Heart right ventricle (tissue), 16 donors: Measurements from ENCODE around the gene ANKH. TPM values are rescaled to one million over a fixed set of nuclear protein-coding genes. Genes with fewer than 3 reads are reported as not detected.

Experiments
- ATAC-seq, 8 donors: fragments of 200-7000 bp; cut with Tn5 transposase; one replicate each; pipeline ENCODE4 v1.9.1; 2020; ENCODE audit warnings: mild to moderate bottlenecking in 8 of 8, moderate library complexity in 8 of 8, moderate number of reproducible peaks in 1 of 8
- DNase-seq, 2 donors: peaks; one replicate each; pipeline ENCODE4 v3.0.0-alpha.2; 2020
- H3K27ac ChIP-seq, 10 donors: fragments of 200-600 bp; sonication (generic) in 2 of 10; one replicate each; pipeline versions ENCODE4 v1.5.0 to v1.8.0; 2020 to 2022; ENCODE audit warnings: mild to moderate bottlenecking in 3 of 10
- H3K27me3 ChIP-seq, 7 donors: fragments of 200-600 bp; one replicate each; pipeline ENCODE4 v1.8.0; 2021 to 2022; ENCODE audit warnings: mild to moderate bottlenecking in 2 of 7
- H3K36me3 ChIP-seq, 9 donors: fragments of 200-600 bp; sonication (generic) in 1 of 9; one replicate each; pipeline versions ENCODE4 v1.5.0 to v1.8.0; 2020 to 2022; ENCODE audit warnings: mild to moderate bottlenecking in 2 of 9
- H3K4me1 ChIP-seq, 9 donors: fragments of 200-600 bp; sonication (generic) in 1 of 9; one replicate each; pipeline versions ENCODE4 v1.5.0 to v1.8.0; 2020 to 2022; ENCODE audit warnings: mild to moderate bottlenecking in 4 of 9
- H3K4me3 ChIP-seq, 10 donors: fragments of 200-600 bp; sonication (generic) in 2 of 10; one replicate each; pipeline versions ENCODE4 v1.5.0 to v1.8.0; 2020 to 2022; ENCODE audit warnings: mild to moderate bottlenecking in 7 of 10, moderate library complexity in 2 of 10
- H3K9me3 ChIP-seq, 11 donors: fragments of 200-600 bp in 10 of 11; sonication (generic) in 2 of 11; one replicate each; pipeline versions ENCODE4 v1.5.0 to v1.8.0; 2013 to 2022; ENCODE audit warnings: mild to moderate bottlenecking in 2 of 11, control low read depth in 1 of 11, moderate library complexity in 1 of 11
- CTCF ChIP-seq, 9 donors: fragments of 200-600 bp; sonication (generic) in 2 of 9; IDR thresholded peaks; one replicate each; pipeline versions ENCODE4 v1.5.0 to v1.8.0; 2021 to 2022; ENCODE audit warnings: antibody characterized with exemption in 9 of 9, mild to moderate bottlenecking in 5 of 9, moderate library complexity in 1 of 9
- WGBS, 2 donors: extraction: QIAGEN DNeasy Blood & Tissue Kit; methylation state at CpG; one replicate each; pipeline ENCODE4 v1.1.7; 2013; ENCODE audit warnings: inconsistent platforms in 1 of 2; 5-methylcytosine and 5-hydroxymethylcytosine counted together
- intact Hi-C, 10 donors: fragments of 100-400 bp; cut with DNase I; formaldehyde crosslinking; loops; one replicate each; pipeline versions ENCODE4 v1.11.1 to v1.14.2; 2022
- polyA plus RNA-seq, 2 donors: library from polyadenylated mRNA; stranded (reverse); fragments of 200-250 nt; gene quantifications; one replicate each; pipeline ENCODE4 v1.2.3, GENCODE V29; 2013
- total RNA-seq, 10 donors: library from RNA; stranded (reverse); fragmentation: NEBNext Ultra II Directional in 3 of 10; extraction: Animal tissue kit (Norgen Biotek cat#: 25700) in 3 of 10; gene quantifications; one replicate each; pipeline versions ENCODE4 v1.2.1 to v1.2.4, GENCODE V29; 2021 to 2023
- donor health status: Arrhythmogenic right ventricular cardiomyopathy.
- donor health status: ischemic (EF 13 %, LVEDD 7.1; RV severe dilation, severe dysfunction).
- donor health status: healthy with polysubstance abuse.
- donor health status: DM: no; HTN: yes; CAD: no.
- donor health status: DM: no; HTN: no; CAD: no.
- donor health status: ischemic (EF 25% LVEDD 6.9; RV normal size, moderate dysfunction).
- donor health status: ischemic (EF 25% LVEDD 5.7; RV mildly dilated, moderate dysfunction).
- donor health status: healthy.
- donor health status: DM: yes; HTN: yes; CAD: no.
- donor health status: Ischemic cardiomyopathy.
- donor health status: ischemic (EF 35%, LVEDD 5.7; RV mildly dilated, moderate dysfunction).
- donor health status: nonischemic (EF 11% LVEDD 7.7; RV severe dilation, severe dysfunction).
- donor health status: DM: yes; HTN: yes; CAD: no.
- donor health status: PGD.
- donor health status: ischemic (EF 29% LVEDD 5.4; RV normal size, mild dysfunction).
- donor health status: nonischemic (EF 23%, LVEDD 6.1; RV moderate dilation, normal function).

The ANKH gene
- total and polyA plus RNA-seq, 12 donors: 51.0 to 256 (median 192) TPM

- Histone ChIP-seq H3K36me3 (peaks cover 0 to 93% (median 21%) of the 10 kb centered on the region in 9 donors), H3K27me3 (no peaks in the 10 kb centered on the region), H3K27ac (no peak overlapping the region), H3K9me3 (no peaks in the 10 kb centered on the region), H3K4me1 (peaks cover 3 to 36% (median 21%) of the 10 kb centered on the region in 9 donors), H3K4me3 (no peak overlapping the region)
- intact Hi-C loops: no loop called here
- 56 to 61% methylated on average over 1 of the region's 1 CpG for WGBS, 2 donors
- DNase-seq (no peak), ATAC-seq (no peak)
- TF ChIP-seq CTCF (IDR thresholded peaks at IDR 0.05): no peak
These were observed 175.5 kb downstream of the ANKH start for GRCh38 chr5:14696057-14696456.

GRCh38 chr5:14695152-14695551 lies 176.4 kb downstream of the ANKH start:
- Histone ChIP-seq H3K9me3 (peaks cover 0 to 8% (median 3%) of the 10 kb centered on the region in 11 donors), H3K27me3 (no peaks in the 10 kb centered on the region), H3K4me1 (peaks cover 0 to 29% (median 15%) of the 10 kb centered on the region in 9 donors), H3K36me3 (peaks cover 0 to 99% (median 30%) of the 10 kb centered on the region in 9 donors), H3K27ac (no peak overlapping the region), H3K4me3 (no peak overlapping the region)
- intact Hi-C loops: no loop called here
- 75 to 84% methylated on average over 2 of the region's 2 CpGs for WGBS, 2 donors
- ATAC-seq (no peak), DNase-seq (no peak)
- TF ChIP-seq CTCF (IDR thresholded peaks at IDR 0.05): no peak

GRCh38 chr5:14693070-14693469 lies 178.5 kb downstream of the ANKH start:
- Histone ChIP-seq H3K36me3 (peaks cover 0 to 100% (median 49%) of the 10 kb centered on the region in 9 donors), H3K27ac (no peak overlapping the region), H3K27me3 (no peaks in the 10 kb centered on the region), H3K4me1 (peaks cover 0 to 11% (median 6%) of the 10 kb centered on the region in 9 donors), H3K4me3 (no peak overlapping the region), H3K9me3 (peaks cover 0 to 10% (median 3%) of the 10 kb centered on the region in 11 donors)
- WGBS, 2 donors: 97 to 98% methylated on average over 5 of the region's 5 CpGs
- no peak for TF ChIP-seq CTCF (IDR thresholded peaks at IDR 0.05)
- intact Hi-C loops: no loop called here
- DNase-seq (no peak), ATAC-seq (no peak)

GRCh38 chr5:14687023-14687665 lies 184.4 kb downstream of the ANKH start:
- Histone ChIP-seq H3K4me3 (no peak overlapping the region), H3K27me3 (no peaks in the 10 kb centered on the region), H3K36me3 (peaks cover 0 to 96% (median 37%) of the 10 kb centered on the region in 9 donors), H3K4me1 (peaks cover 0 to 53% (median 20%) of the 10 kb centered on the region in 9 donors), H3K27ac (peak overlapping the region in 4 of 10 donors; percentile 47 to 87 (median 74)), H3K9me3 (peaks cover 0 to 10% (median 3%) of the 10 kb centered on the region in 11 donors)
- 30 to 44% methylated on average over 4 of the region's 4 CpGs for WGBS, 2 donors
- peak in 6 of 8 donors; percentile 65 to 81 (median 73) for ATAC-seq
- intact Hi-C loops: loop anchor here in 8 of 10 donors (5.0 to 10.0 kb wide), 5 partner anchors 40 to 328 kb away; no protein-coding TSS in a partner anchor
- DNase-seq: peak in 1 of 2 donors; percentile 48
- TF ChIP-seq CTCF (IDR thresholded peaks at IDR 0.05): peak in 3 of 9 donors; percentile 26 to 32 (median 31)
